Gastroesophageal sphincter (tissue), 3 donors: ENCODE measurements around the gene TMEM273.

Source experiments
- CTCF ChIP-seq, 4 experiments: fragments of 200-600 bp in 2 of 4; fragments of 450-650 bp in 2 of 4; sonication (generic) in 1 of 4; IDR thresholded peaks; one replicate each; pipeline ENCODE4 v1.5.1; 2017 to 2019; ENCODE audit warnings: antibody characterized with exemption in 4 of 4, mild to moderate bottlenecking in 2 of 4, moderate library complexity in 2 of 4
- POLR2AphosphoS5 ChIP-seq: sonication (generic); formaldehyde crosslinking; IDR thresholded peaks from one replicate; pipeline ENCODE4 v1.6.1; 2017; ENCODE audit warnings: antibody characterized with exemption

GRCh38 chr10:49207936-49208487, 19.8 kb upstream of the TMEM273 start:
- TF ChIP-seq CTCF (IDR thresholded peaks at IDR 0.05) = no peak
- no peak for TF ChIP-seq POLR2AphosphoS5
